HepG2 (cell line): Measurements from ENCODE around the gene NADK2. TPM values are rescaled to one million over a fixed set of nuclear protein-coding genes. Genes with fewer than 3 reads are reported as not detected.

Source experiments
- ATAC-seq: fragments of 200-7000 bp; cut with Tn5 transposase; 3 replicates; pipeline ENCODE4 v1.9.1; 2020; ENCODE audit warnings: mild to moderate bottlenecking, moderate library complexity
- BruUV-seq: library from RNA; stranded (reverse); fragments of 400-500 nt; replicated peaks from 2 replicates; lab custom pipeline; 2021; lab: Mats Ljungman, UMichigan
- CTCF ChIA-PET: fragments of 300-600 bp; formaldehyde crosslinking; extraction: SDS; loops from one replicate; lab custom pipeline; 2021; ENCODE audit warnings: low total read pairs, inconsistent platforms, low intra/inter-chr PET ratio; lab: Yijun Ruan, JAX
- POLR2A ChIA-PET: fragments of 350-600 bp; sonication (Branson Sonifier 250); formaldehyde crosslinking; loops from one replicate; lab custom pipeline; 2020; ENCODE audit warnings: antibody characterized with exemption, inconsistent platforms; lab: Yijun Ruan, JAX
- DNase-seq: peaks from one replicate; pipeline ENCODE4 v3.0.0-alpha.2; 2015; ENCODE audit warnings: low spot score
- FAIRE-seq: peaks from 3 replicates; lab custom pipeline; 2011; peaks lifted over from hg19 to GRCh38; lab: Jason Lieb, UNC
- H2AFZ ChIP-seq: one replicate; pipeline ENCODE4 v1.6.1; 2011; ENCODE audit warnings: low read length, inconsistent platforms
- H3K27ac ChIP-seq: fragments of 300-600 bp; 3 replicates; pipeline ENCODE4 v1.8.0; 2011; ENCODE audit warnings: mixed run types, mild to moderate bottlenecking, mixed read lengths, low read length, inconsistent platforms; ENCODE audit not compliant: insufficient read depth; ENCODE audit errors: extremely low read length
- H3K27me3 ChIP-seq, 2 experiments: fragments of 200-600 bp in 1 of 2; 2 replicates in 1 of 2; 3 replicates in 1 of 2; pipeline versions ENCODE4 v1.6.0 to v1.8.0; 2011; ENCODE audit warnings: low read length in 2 of 2, mild to moderate bottlenecking in 2 of 2, moderate library complexity in 2 of 2, inconsistent platforms in 1 of 2; ENCODE audit not compliant: insufficient read depth in 2 of 2, control insufficient read depth in 1 of 2
- H3K36me3 ChIP-seq, 2 experiments: fragments of 200-600 bp in 1 of 2; replicated peaks in 1 of 2; 2 replicates in 1 of 2; 3 replicates in 1 of 2; pipeline versions ENCODE4 v1.5.1 to v1.8.0; 2011; ENCODE audit warnings: low read length in 2 of 2, inconsistent platforms in 1 of 2; ENCODE audit not compliant: insufficient read depth in 2 of 2, control insufficient read depth in 1 of 2
- H3K4me1 ChIP-seq: 2 replicates; pipeline ENCODE4 v1.5.1; 2012; ENCODE audit warnings: low read length, inconsistent platforms; ENCODE audit not compliant: insufficient read depth
- H3K4me2 ChIP-seq: 2 replicates; pipeline ENCODE4 v1.6.0; 2011; ENCODE audit warnings: low read depth, low read length, inconsistent platforms
- H3K4me3 ChIP-seq, 3 experiments: fragments of 200-600 bp in 1 of 3; sonication (generic), shearing (Covaris generic) in 1 of 3; replicated peaks in 1 of 3; 2 replicates each; pipeline ENCODE4 v1.5.1; 2011 to 2016; ENCODE audit warnings: low read length in 3 of 3, inconsistent platforms in 2 of 3, low read depth in 2 of 3, mild to moderate bottlenecking in 2 of 3, control low read depth in 1 of 3, mixed read lengths in 1 of 3; ENCODE audit not compliant: insufficient read depth in 1 of 3
- H3K79me2 ChIP-seq: one replicate; pipeline ENCODE4 v1.6.1; 2011; ENCODE audit warnings: low read length, inconsistent platforms; ENCODE audit not compliant: insufficient read depth
- H3K9ac ChIP-seq: 2 replicates; pipeline ENCODE4 v1.6.0; 2011; ENCODE audit warnings: mild to moderate bottlenecking, low read depth, low read length, inconsistent platforms; ENCODE audit not compliant: insufficient read depth
- H3K9me3 ChIP-seq: 2 replicates; pipeline ENCODE4 v1.5.1; 2012; ENCODE audit warnings: mild to moderate bottlenecking, low read length
- H4K20me1 ChIP-seq: 2 replicates; pipeline ENCODE4 v1.6.0; 2011; ENCODE audit warnings: inconsistent platforms, mild to moderate bottlenecking, low read length, moderate library complexity; ENCODE audit not compliant: insufficient read depth
- FOXK2 ChIP-seq: fragments of 450-650 bp; IDR thresholded peaks from 2 replicates; pipeline ENCODE4 v1.6.1; 2016
- FOXP4 ChIP-seq: sonication (generic); formaldehyde crosslinking; IDR thresholded peaks from 2 replicates; pipeline ENCODE4 v1.4.0; 2020; ENCODE audit warnings: missing genetic modification reagents
- KDM2A ChIP-seq: sonication (generic); formaldehyde crosslinking; IDR thresholded peaks from 2 replicates; pipeline ENCODE4 v1.4.0; 2020; ENCODE audit warnings: low read depth, missing genetic modification reagents, borderline replicate concordance
- NRL ChIP-seq: sonication (generic); formaldehyde crosslinking; IDR thresholded peaks from 2 replicates; pipeline ENCODE4 v1.5.0; 2020; ENCODE audit warnings: missing genetic modification reagents, mild to moderate bottlenecking, moderate library complexity, borderline replicate concordance
- RNF219 ChIP-seq: sonication (generic); formaldehyde crosslinking; IDR thresholded peaks from 2 replicates; pipeline ENCODE4 v1.5.0; 2020; ENCODE audit warnings: mild to moderate bottlenecking, missing genetic modification reagents
- SNAI1 ChIP-seq: sonication (generic); formaldehyde crosslinking; IDR thresholded peaks from 2 replicates; pipeline ENCODE4 v1.5.0; 2020; ENCODE audit warnings: mild to moderate bottlenecking, missing genetic modification reagents, borderline replicate concordance
- ZNF432 ChIP-seq: sonication (generic); formaldehyde crosslinking; IDR thresholded peaks from 2 replicates; pipeline ENCODE4 v1.5.0; 2020; ENCODE audit warnings: missing genetic modification reagents, mild to moderate bottlenecking, borderline replicate concordance
- ZNF556 ChIP-seq: sonication (generic); formaldehyde crosslinking; IDR thresholded peaks from 2 replicates; pipeline ENCODE4 v1.4.0; 2020; ENCODE audit warnings: mild to moderate bottlenecking, missing genetic modification reagents, borderline replicate concordance
- ZNF724P ChIP-seq: sonication (generic); formaldehyde crosslinking; IDR thresholded peaks from 2 replicates; pipeline ENCODE4 v1.8.0; 2022; ENCODE audit warnings: missing genetic modification reagents, borderline replicate concordance
- WGBS: methylation state at CpG from one replicate; pipeline ENCODE4 v1.1.6; 2017; ENCODE audit warnings: low lambda C conversion rate; 5-methylcytosine and 5-hydroxymethylcytosine counted together
- in situ Hi-C: cut with HindIII; loops from 2 replicates; pipeline ENCODE4 v1.10.0; 2017; ENCODE audit warnings: low pct_unique_long_range_greater_than_20kb; ENCODE audit not compliant: extremely low pct_ligation_motif_present
- intact Hi-C: fragments of 100-400 bp; cut with micrococcal nuclease; formaldehyde crosslinking; loops from one replicate; pipeline ENCODE4 v1.10.0; 2022; ENCODE audit not compliant: unreplicated experiment
- polyA plus RNA-seq, 8 experiments: library from polyadenylated mRNA; depleted of rRNA in 3 of 8; stranded (reverse) in 7 of 8; unstranded in 1 of 8; fragments of >200 nt; fragmentation: Illumina TruSeq in 4 of 8; extraction: Trizol in 4 of 8; gene quantifications; 2 replicates each; pipeline versions ENCODE4 v1.2.1 to v1.2.3, GENCODE V29; 2011 to 2016; ENCODE audit warnings: low read depth in 4 of 8, missing spikeins in 1 of 8, mixed read lengths in 1 of 8; ENCODE audit not compliant: insufficient read depth in 1 of 8
- total RNA-seq, 5 experiments: library from RNA; depleted of rRNA; stranded (reverse); fragments of >200 nt; fragmentation: Illumina TruSeq; extraction: Trizol; gene quantifications; 2 replicates each; pipeline ENCODE4 v1.2.3, GENCODE V29; 2016; ENCODE audit warnings: low read depth in 1 of 5
- TF ChIP-seq, protein P1 (sequence below): sonication (generic); formaldehyde crosslinking; IDR thresholded peaks from 2 replicates; pipeline ENCODE4 v1.5.0; 2020; ENCODE audit warnings: mild to moderate bottlenecking, missing genetic modification reagents, borderline replicate concordance
- TF ChIP-seq, protein P2 (sequence below): sonication (generic); formaldehyde crosslinking; IDR thresholded peaks from 2 replicates; pipeline ENCODE4 v1.4.0; 2020; ENCODE audit warnings: low read depth, mild to moderate bottlenecking, missing genetic modification reagents

NADK2 gene
- total and polyA plus RNA-seq, 2 of the 13 experiments (the other 11 are each of a cell fraction or from before 2014, with no cell fraction given) = 13.9 to 71.4 TPM

DNA sequence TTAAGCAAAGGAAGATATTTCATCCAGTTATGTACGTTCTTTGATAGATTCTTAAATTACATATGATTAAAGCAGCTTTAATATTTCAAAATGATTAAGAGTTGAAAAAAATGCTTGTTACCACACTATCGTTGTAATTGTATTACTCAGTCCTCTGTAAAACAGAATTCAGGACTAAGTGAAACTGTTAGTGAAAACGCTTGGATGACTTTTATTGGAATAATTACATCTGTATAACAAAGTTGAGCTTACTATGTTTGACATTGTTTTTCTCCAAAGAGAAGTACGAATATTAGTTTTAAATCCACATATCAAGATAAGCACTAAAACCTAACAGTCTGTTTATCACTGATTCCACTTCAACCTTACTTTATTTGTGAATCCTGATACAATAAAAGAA, 8.7 kb upstream of the NADK2 start:
- Histone ChIP-seq H3K9me3 (no peaks in the 10 kb centered on the region), H3K27me3 (no peaks in the 10 kb centered on the region), H3K4me3 (no peak overlapping the region), H3K27ac (no peak overlapping the region), H3K9ac (no peak overlapping the region), H3K79me2 (no peaks in the 10 kb centered on the region), H3K36me3 (no peaks in the 10 kb centered on the region), H3K4me1 (no peaks in the 10 kb centered on the region), H4K20me1 (no peaks in the 10 kb centered on the region), H2AFZ (no peak overlapping the region), H3K4me2 (no peak overlapping the region)
- POLR2A ChIA-PET = no interaction called here
- intact Hi-C loops = no loop called here
- 87% methylated on average over 4 of the region's 4 CpGs for WGBS
- FAIRE-seq (no peak), ATAC-seq (no peak), DNase-seq (no peak)
- CTCF ChIA-PET = no interaction called here
- TF ChIP-seq ZNF556 (CRISPR knock-in tag) (no peak), ZNF724P (CRISPR knock-in tag) (no peak), FOXP4 (CRISPR knock-in tag) (no peak), FOXK2 (no peak), KDM2A (CRISPR knock-in tag) (no peak), ZNF432 (CRISPR knock-in tag) (no peak), SNAI1 (CRISPR knock-in tag) (no peak), RNF219 (CRISPR knock-in tag) (no peak), NRL (CRISPR knock-in tag) (no peak)
- TF ChIP-seq, protein P1, sequence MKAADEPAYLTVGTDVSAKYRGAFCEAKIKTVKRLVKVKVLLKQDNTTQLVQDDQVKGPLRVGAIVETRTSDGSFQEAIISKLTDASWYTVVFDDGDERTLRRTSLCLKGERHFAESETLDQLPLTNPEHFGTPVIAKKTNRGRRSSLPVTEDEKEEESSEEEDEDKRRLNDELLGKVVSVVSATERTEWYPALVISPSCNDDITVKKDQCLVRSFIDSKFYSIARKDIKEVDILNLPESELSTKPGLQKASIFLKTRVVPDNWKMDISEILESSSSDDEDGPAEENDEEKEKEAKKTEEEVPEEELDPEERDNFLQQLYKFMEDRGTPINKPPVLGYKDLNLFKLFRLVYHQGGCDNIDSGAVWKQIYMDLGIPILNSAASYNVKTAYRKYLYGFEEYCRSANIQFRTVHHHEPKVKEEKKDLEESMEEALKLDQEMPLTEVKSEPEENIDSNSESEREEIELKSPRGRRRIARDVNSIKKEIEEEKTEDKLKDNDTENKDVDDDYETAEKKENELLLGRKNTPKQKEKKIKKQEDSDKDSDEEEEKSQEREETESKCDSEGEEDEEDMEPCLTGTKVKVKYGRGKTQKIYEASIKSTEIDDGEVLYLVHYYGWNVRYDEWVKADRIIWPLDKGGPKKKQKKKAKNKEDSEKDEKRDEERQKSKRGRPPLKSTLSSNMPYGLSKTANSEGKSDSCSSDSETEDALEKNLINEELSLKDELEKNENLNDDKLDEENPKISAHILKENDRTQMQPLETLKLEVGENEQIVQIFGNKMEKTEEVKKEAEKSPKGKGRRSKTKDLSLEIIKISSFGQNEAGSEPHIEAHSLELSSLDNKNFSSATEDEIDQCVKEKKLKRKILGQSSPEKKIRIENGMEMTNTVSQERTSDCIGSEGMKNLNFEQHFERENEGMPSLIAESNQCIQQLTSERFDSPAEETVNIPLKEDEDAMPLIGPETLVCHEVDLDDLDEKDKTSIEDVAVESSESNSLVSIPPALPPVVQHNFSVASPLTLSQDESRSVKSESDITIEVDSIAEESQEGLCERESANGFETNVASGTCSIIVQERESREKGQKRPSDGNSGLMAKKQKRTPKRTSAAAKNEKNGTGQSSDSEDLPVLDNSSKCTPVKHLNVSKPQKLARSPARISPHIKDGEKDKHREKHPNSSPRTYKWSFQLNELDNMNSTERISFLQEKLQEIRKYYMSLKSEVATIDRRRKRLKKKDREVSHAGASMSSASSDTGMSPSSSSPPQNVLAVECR (CRISPR knock-in tag) = no peak
- TF ChIP-seq, protein P2, sequence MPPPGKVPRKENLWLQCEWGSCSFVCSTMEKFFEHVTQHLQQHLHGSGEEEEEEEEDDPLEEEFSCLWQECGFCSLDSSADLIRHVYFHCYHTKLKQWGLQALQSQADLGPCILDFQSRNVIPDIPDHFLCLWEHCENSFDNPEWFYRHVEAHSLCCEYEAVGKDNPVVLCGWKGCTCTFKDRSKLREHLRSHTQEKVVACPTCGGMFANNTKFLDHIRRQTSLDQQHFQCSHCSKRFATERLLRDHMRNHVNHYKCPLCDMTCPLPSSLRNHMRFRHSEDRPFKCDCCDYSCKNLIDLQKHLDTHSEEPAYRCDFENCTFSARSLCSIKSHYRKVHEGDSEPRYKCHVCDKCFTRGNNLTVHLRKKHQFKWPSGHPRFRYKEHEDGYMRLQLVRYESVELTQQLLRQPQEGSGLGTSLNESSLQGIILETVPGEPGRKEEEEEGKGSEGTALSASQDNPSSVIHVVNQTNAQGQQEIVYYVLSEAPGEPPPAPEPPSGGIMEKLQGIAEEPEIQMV = no peak
- no TSS peak for BruUV-seq
- in situ Hi-C loops = loop anchor here (25.0 kb wide), 2 partner anchors 262 to 437 kb away; no protein-coding TSS in a partner anchor
